Karpas-422 (cell line): Measurements from ENCODE around the gene CTNNBL1. TPM values are rescaled to one million over a fixed set of nuclear protein-coding genes. Genes with fewer than 3 reads are reported as not detected.
A peak's percentile ranks its signal among the peaks of the same experiment; 100 is the strongest.

Experiments used
- DNase-seq: peaks from one replicate; pipeline ENCODE4 v3.0.0-alpha.2; 2015
- H2AFZ ChIP-seq: fragments of 200-600 bp; sonication (generic); 2 replicates; pipeline ENCODE4 v1.6.1; 2014; ENCODE audit warnings: antibody characterized with exemption, low read length, mixed read lengths
- H3K27ac ChIP-seq: fragments of 200-600 bp; sonication (generic); 2 replicates; pipeline ENCODE4 v1.5.1; 2014; ENCODE audit warnings: mild to moderate bottlenecking, low read length, moderate library complexity
- H3K27me3 ChIP-seq: fragments of 200-600 bp; sonication (generic); 2 replicates; pipeline ENCODE4 v1.6.1; 2014; ENCODE audit warnings: low read length, mixed read lengths
- H3K36me3 ChIP-seq: fragments of 200-600 bp; sonication (generic); 2 replicates; pipeline ENCODE4 v1.6.1; 2014; ENCODE audit warnings: low read length, mixed read lengths; ENCODE audit not compliant: insufficient read depth
- H3K4me1 ChIP-seq: fragments of 200-600 bp; sonication (generic); 2 replicates; pipeline ENCODE4 v1.6.1; 2014; ENCODE audit warnings: mild to moderate bottlenecking, low read length, mixed read lengths
- H3K4me2 ChIP-seq: fragments of 200-600 bp; sonication (generic); 2 replicates; pipeline ENCODE4 v1.6.1; 2014; ENCODE audit warnings: low read length, low read depth, mild to moderate bottlenecking; ENCODE audit not compliant: poor library complexity, severe bottlenecking
- H3K4me3 ChIP-seq: fragments of 200-600 bp; sonication (generic); 2 replicates; pipeline ENCODE4 v1.5.1; 2014; ENCODE audit warnings: mild to moderate bottlenecking, antibody characterized with exemption, low read length, mixed read lengths
- H3K79me2 ChIP-seq: fragments of 200-600 bp; sonication (generic); 2 replicates; pipeline ENCODE4 v1.6.1; 2014; ENCODE audit warnings: mild to moderate bottlenecking, low read length, mixed read lengths
- H3K9ac ChIP-seq: fragments of 200-600 bp; sonication (generic); 2 replicates; pipeline ENCODE4 v1.6.0; 2014; ENCODE audit warnings: low read length
- H3K9me2 ChIP-seq: fragments of 200-600 bp; sonication (generic), shearing (Covaris generic); replicated peaks from 2 replicates; pipeline ENCODE4 v1.6.0; 2014; ENCODE audit warnings: mild to moderate bottlenecking, low read length, moderate library complexity; ENCODE audit not compliant: insufficient read depth
- H3K9me3 ChIP-seq: fragments of 300-700, 200-600 bp; sonication (generic); 2 replicates; pipeline ENCODE4 v1.6.1; 2014; ENCODE audit warnings: low read length, mixed read lengths
- H4K20me1 ChIP-seq: fragments of 200-600 bp; sonication (generic); 2 replicates; pipeline ENCODE4 v1.6.1; 2014; ENCODE audit warnings: mild to moderate bottlenecking, antibody characterized with exemption, low read length, low read depth; ENCODE audit not compliant: insufficient read depth
- total RNA-seq: library from RNA; depleted of rRNA; stranded (reverse); fragments of >200 nt; shearing (Covaris generic); gene quantifications from 2 replicates; pipeline ENCODE4 v1.2.3, GENCODE V29; 2014; ENCODE audit warnings: low replicate concordance

CTNNBL1 gene
- total RNA-seq, 1 experiment from 2014 or later, result 70.0 TPM

GRCh38 chr20:37804584-37805566, 111.0 kb downstream of the CTNNBL1 start:
- Histone ChIP-seq H3K27me3 (no peaks in the 10 kb centered on the region), H4K20me1 (no peaks in the 10 kb centered on the region), H3K9me2 (no peaks in the 10 kb centered on the region), H3K27ac (peak overlapping the region; percentile 99), H3K4me3 (peak overlapping the region; percentile 50), H3K4me2 (peak overlapping the region; percentile 83), H3K9ac (peak overlapping the region; percentile 66), H2AFZ (no peak overlapping the region), H3K4me1 (peaks cover 100% of the 10 kb centered on the region), H3K79me2 (peaks cover 65% of the 10 kb centered on the region), H3K9me3 (no peaks in the 10 kb centered on the region), H3K36me3 (peaks cover 31% of the 10 kb centered on the region)
- DNase-seq, result peak; percentile 89

- Histone ChIP-seq H3K36me3 (peaks cover 31% of the 10 kb centered on the region), H3K4me2 (peak overlapping the region; percentile 63), H3K9me2 (no peaks in the 10 kb centered on the region), H3K9me3 (no peaks in the 10 kb centered on the region), H2AFZ (no peak overlapping the region), H3K27ac (peak overlapping the region; percentile 99), H4K20me1 (no peaks in the 10 kb centered on the region), H3K4me3 (peak overlapping the region; percentile 48; the same call in 1 of the 2 replicates), H3K4me1 (peaks cover 94% of the 10 kb centered on the region), H3K79me2 (peaks cover 72% of the 10 kb centered on the region), H3K9ac (peak overlapping the region; percentile 55), H3K27me3 (no peaks in the 10 kb centered on the region)
- peak; percentile 77 for DNase-seq
Measured at GRCh38 chr20:37807471-37808232, 113.8 kb downstream of the CTNNBL1 start.

GRCh38 chr20:37808233-37809070, 114.6 kb downstream of the CTNNBL1 start:
- H3K4me1 ChIP-seq, result peaks cover 94% of the 10 kb centered on the region
- no peak overlapping the region for H3K4me3 ChIP-seq
- no peak for DNase-seq
- H3K9ac ChIP-seq, result peak overlapping the region; percentile 55; the same call in 1 of the 2 replicates
- no peaks in the 10 kb centered on the region for H3K9me3 ChIP-seq
- H3K27me3 ChIP-seq, result no peaks in the 10 kb centered on the region
- no peaks in the 10 kb centered on the region for H4K20me1 ChIP-seq
- peak overlapping the region; percentile 63 for H3K4me2 ChIP-seq
- peaks cover 75% of the 10 kb centered on the region for H3K79me2 ChIP-seq
- H3K36me3 ChIP-seq, result peaks cover 26% of the 10 kb centered on the region
- peak overlapping the region; percentile 99 for H3K27ac ChIP-seq
- H2AFZ ChIP-seq, result no peak overlapping the region
- H3K9me2 ChIP-seq, result no peaks in the 10 kb centered on the region

GRCh38 chr20:37810027-37810426, 116.2 kb downstream of the CTNNBL1 start:
- Histone ChIP-seq H3K27me3 (no peaks in the 10 kb centered on the region), H3K4me2 (peak overlapping the region; percentile 3)

DNA sequence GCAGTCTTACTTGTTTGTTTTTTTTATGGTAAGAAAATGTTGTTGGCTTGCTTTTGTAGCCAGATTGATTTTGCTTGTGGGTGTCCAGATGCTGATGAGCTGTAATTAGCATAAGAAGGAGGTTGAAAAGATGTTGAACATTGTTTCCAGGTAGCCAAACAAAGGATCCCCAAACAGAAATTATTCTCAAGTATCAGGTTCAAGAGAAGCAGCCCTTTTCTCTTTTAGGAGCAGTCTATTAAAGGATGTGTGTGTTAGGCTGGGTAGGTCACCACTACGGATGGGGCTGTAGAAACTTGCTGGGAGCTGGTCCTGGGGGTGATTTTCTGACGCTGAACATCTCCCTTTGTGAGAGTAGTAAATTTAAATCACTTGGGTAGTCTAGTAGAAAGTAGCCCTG, 122.2 kb downstream of the CTNNBL1 start:
- Histone ChIP-seq H3K9me3 (no peaks in the 10 kb centered on the region), H2AFZ (no peak overlapping the region), H3K79me2 (peaks cover 90% of the 10 kb centered on the region), H3K27ac (peak overlapping the region; percentile 43; the same call in 1 of the 2 replicates), H3K4me2 (no peak overlapping the region), H3K4me1 (peaks cover 64% of the 10 kb centered on the region), H4K20me1 (no peaks in the 10 kb centered on the region), H3K9ac (no peak overlapping the region), H3K4me3 (no peak overlapping the region), H3K9me2 (no peaks in the 10 kb centered on the region), H3K27me3 (no peaks in the 10 kb centered on the region), H3K36me3 (no peaks in the 10 kb centered on the region)
- DNase-seq, result no peak

More at GRCh38 chr20:37810027-37810426, 116.2 kb downstream of the CTNNBL1 start:
- Histone ChIP-seq H3K4me1 (peaks cover 94% of the 10 kb centered on the region), H3K36me3 (peaks cover 26% of the 10 kb centered on the region), H3K9me2 (no peaks in the 10 kb centered on the region), H3K9ac (no peak overlapping the region), H3K4me3 (no peak overlapping the region), H3K27ac (peak overlapping the region; percentile 99), H3K9me3 (no peaks in the 10 kb centered on the region), H2AFZ (no peak overlapping the region), H4K20me1 (no peaks in the 10 kb centered on the region), H3K79me2 (peaks cover 90% of the 10 kb centered on the region)
- peak; percentile 52 for DNase-seq

DNA sequence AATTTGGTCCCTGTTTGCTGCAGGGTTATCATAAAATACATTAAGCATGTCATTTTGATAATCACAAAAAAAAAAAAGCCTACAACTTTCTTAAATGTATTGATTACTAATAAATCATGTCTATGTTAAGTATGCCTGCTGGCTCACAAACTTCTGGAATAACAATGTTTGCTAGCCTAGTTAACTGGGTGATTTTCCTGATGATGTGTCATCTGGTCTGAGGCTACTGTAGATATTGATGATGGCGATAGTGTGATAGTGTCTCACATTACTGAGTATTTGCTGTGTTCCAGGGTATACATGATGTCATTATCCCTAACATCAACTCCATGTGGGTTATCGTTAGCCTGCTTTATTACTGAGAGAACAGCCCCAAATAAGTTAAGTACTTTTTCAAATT, 122.9 kb downstream of the CTNNBL1 start:
- no peak for DNase-seq
- peaks cover 90% of the 10 kb centered on the region for H3K79me2 ChIP-seq
- no peaks in the 10 kb centered on the region for H3K36me3 ChIP-seq

GRCh38 chr20:37821696-37822095, 127.9 kb downstream of the CTNNBL1 start:
- Histone ChIP-seq H3K9ac (no peak overlapping the region), H3K27me3 (no peaks in the 10 kb centered on the region), H4K20me1 (no peaks in the 10 kb centered on the region), H3K36me3 (no peaks in the 10 kb centered on the region), H3K27ac (no peak overlapping the region), H3K9me3 (no peaks in the 10 kb centered on the region), H3K9me2 (no peaks in the 10 kb centered on the region), H3K4me3 (no peak overlapping the region), H3K4me1 (peaks cover 18% of the 10 kb centered on the region), H2AFZ (no peak overlapping the region), H3K4me2 (no peak overlapping the region), H3K79me2 (peaks cover 81% of the 10 kb centered on the region)
- DNase-seq, result no peak

More for the DNA sequence above, 122.9 kb downstream of the CTNNBL1 start:
- no peaks in the 10 kb centered on the region for H3K27me3 ChIP-seq
- no peak overlapping the region for H3K27ac ChIP-seq
- H3K9me3 ChIP-seq, result no peaks in the 10 kb centered on the region
- H3K9me2 ChIP-seq, result no peaks in the 10 kb centered on the region
- H2AFZ ChIP-seq, result no peak overlapping the region
- H3K9ac ChIP-seq, result no peak overlapping the region
- no peak overlapping the region for H3K4me3 ChIP-seq
- peaks cover 63% of the 10 kb centered on the region for H3K4me1 ChIP-seq
- H3K4me2 ChIP-seq, result no peak overlapping the region
- no peaks in the 10 kb centered on the region for H4K20me1 ChIP-seq
